Neural crest cell (in vitro differentiated cells): ENCODE data around the gene CRTC2. TPM values are rescaled to one million over a fixed set of nuclear protein-coding genes. Genes with fewer than 3 reads are reported as not detected.

Experiments
- DNase-seq: peaks from one replicate; pipeline ENCODE4 v3.0.0; 2021; ENCODE audit warnings: low read depth, mixed read lengths, low spot score
- H3K27ac Mint-ChIP-seq: one replicate; pipeline ENCODE4 v1.8.0; 2021; ENCODE audit warnings: mild to moderate bottlenecking, mixed read lengths; ENCODE audit not compliant: unreplicated experiment
- H3K27me3 Mint-ChIP-seq: 2 replicates; pipeline ENCODE4 v1.8.0; 2021; ENCODE audit warnings: low read depth, mild to moderate bottlenecking, mixed read lengths
- H3K36me3 Mint-ChIP-seq: 2 replicates; pipeline ENCODE4 v1.8.0; 2021; ENCODE audit warnings: low read depth, mild to moderate bottlenecking, mixed read lengths
- H3K4me1 Mint-ChIP-seq: 2 replicates; pipeline ENCODE4 v1.8.0; 2021; ENCODE audit warnings: mixed read lengths
- H3K4me3 Mint-ChIP-seq: one replicate; pipeline ENCODE4 v1.8.0; 2021; ENCODE audit warnings: mild to moderate bottlenecking, mixed read lengths
- H3K9me3 Mint-ChIP-seq: 2 replicates; pipeline ENCODE4 v1.8.0; 2021; ENCODE audit warnings: mixed read lengths
- total RNA-seq: library from RNA; stranded (reverse); gene quantifications from 2 replicates; pipeline ENCODE4 v1.2.1, GENCODE V29; 2021
- TF ChIP-seq, protein P1 (sequence below): fragments of 200-600 bp; sonication (generic); conservative IDR thresholded peaks from 2 replicates; pipeline ENCODE4 v1.5.0; 2021; ENCODE audit warnings: antibody characterized with exemption, mild to moderate bottlenecking

The CRTC2 gene
- total RNA-seq, 1 donor from 2014 or later, result 34.7 TPM

GRCh38 chr1:153958961-153959260, 499 bp upstream of the CRTC2 start:
- H3K4me3 Mint-ChIP-seq, result peak overlapping the region; percentile 88
- H3K27me3 Mint-ChIP-seq, result peaks cover 2% of the 10 kb centered on the region
- H3K9me3 Mint-ChIP-seq, result no peaks in the 10 kb centered on the region
- no peaks in the 10 kb centered on the region for H3K36me3 Mint-ChIP-seq
- TF ChIP-seq, protein P1, sequence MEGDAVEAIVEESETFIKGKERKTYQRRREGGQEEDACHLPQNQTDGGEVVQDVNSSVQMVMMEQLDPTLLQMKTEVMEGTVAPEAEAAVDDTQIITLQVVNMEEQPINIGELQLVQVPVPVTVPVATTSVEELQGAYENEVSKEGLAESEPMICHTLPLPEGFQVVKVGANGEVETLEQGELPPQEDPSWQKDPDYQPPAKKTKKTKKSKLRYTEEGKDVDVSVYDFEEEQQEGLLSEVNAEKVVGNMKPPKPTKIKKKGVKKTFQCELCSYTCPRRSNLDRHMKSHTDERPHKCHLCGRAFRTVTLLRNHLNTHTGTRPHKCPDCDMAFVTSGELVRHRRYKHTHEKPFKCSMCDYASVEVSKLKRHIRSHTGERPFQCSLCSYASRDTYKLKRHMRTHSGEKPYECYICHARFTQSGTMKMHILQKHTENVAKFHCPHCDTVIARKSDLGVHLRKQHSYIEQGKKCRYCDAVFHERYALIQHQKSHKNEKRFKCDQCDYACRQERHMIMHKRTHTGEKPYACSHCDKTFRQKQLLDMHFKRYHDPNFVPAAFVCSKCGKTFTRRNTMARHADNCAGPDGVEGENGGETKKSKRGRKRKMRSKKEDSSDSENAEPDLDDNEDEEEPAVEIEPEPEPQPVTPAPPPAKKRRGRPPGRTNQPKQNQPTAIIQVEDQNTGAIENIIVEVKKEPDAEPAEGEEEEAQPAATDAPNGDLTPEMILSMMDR, result no peak
- peaks cover 58% of the 10 kb centered on the region for H3K4me1 Mint-ChIP-seq
- DNase-seq, result no peak
- H3K27ac Mint-ChIP-seq, result no peak overlapping the region

DNA sequence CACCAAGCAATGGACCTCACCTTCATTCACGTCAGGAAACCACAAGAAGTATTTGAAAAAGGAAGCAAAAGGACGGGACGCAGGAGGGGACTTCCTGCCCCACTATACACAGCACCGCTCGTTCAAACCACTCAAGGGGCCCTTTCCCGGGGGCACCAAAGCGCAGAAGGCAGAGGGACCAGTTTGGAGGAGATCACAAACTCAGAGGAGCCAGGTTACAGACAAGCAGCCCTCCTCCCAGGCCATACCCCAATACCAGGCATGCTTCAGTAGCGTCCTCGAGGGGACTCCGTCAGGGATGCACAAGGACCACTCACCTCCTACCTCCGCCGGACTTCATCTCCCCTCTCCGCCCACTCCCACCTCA, 685 bp downstream of the CRTC2 start:
- no peak for DNase-seq
- Mint-ChIP-seq H3K36me3 (no peaks in the 10 kb centered on the region), H3K27ac (peak overlapping the region; percentile 98), H3K9me3 (no peaks in the 10 kb centered on the region), H3K27me3 (peaks cover 2% of the 10 kb centered on the region), H3K4me3 (peak overlapping the region; percentile 88), H3K4me1 (peaks cover 49% of the 10 kb centered on the region)
- TF ChIP-seq, protein P1, result no peak

- Mint-ChIP-seq H3K27ac (peak overlapping the region; percentile 98), H3K9me3 (no peaks in the 10 kb centered on the region)
- DNase-seq, result no peak
These were observed 1.3 kb downstream of the CRTC2 start for GRCh38 chr1:153956997-153957715.

GRCh38 chr1:153954826-153955225, 3.6 kb downstream of the CRTC2 start:
- peak overlapping the region; percentile 76 for H3K4me3 Mint-ChIP-seq
- H3K9me3 Mint-ChIP-seq, result no peaks in the 10 kb centered on the region
- DNase-seq, result no peak
- TF ChIP-seq, protein P1, result no peak
- no peak overlapping the region for H3K27ac Mint-ChIP-seq
- H3K27me3 Mint-ChIP-seq, result peaks cover 2% of the 10 kb centered on the region
- peaks cover 26% of the 10 kb centered on the region for H3K4me1 Mint-ChIP-seq
- H3K36me3 Mint-ChIP-seq, result no peaks in the 10 kb centered on the region

More at GRCh38 chr1:153956997-153957715, 1.3 kb downstream of the CRTC2 start:
- H3K36me3 Mint-ChIP-seq, result no peaks in the 10 kb centered on the region
- peak overlapping the region; percentile 88 for H3K4me3 Mint-ChIP-seq
- H3K4me1 Mint-ChIP-seq, result peaks cover 43% of the 10 kb centered on the region
- TF ChIP-seq, protein P1, result no peak
- H3K27me3 Mint-ChIP-seq, result peaks cover 2% of the 10 kb centered on the region

DNA sequence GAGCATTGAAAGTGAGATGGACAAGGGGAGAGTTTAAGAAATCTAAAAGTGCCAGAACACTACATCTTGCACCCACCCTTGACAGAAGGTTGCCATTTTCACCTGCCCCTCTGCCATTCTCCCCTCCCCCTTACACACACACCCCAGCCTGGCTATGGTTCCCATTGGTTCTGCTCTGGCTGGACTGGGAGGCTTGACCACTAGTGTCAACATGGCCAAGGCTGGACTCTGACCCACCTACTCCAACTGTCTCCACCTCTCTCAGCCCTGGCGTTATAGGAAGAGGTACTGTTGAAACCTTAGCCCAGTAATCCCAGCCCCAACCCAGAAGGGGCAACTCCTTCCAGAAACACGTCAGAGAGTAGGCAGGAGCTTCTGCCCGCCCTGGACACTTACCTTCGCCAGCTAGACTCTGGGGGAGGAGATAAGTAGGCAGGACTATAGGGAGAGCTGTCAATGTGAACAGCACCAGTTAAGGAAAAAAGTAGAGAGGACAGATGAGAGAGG, 4.5 kb downstream of the CRTC2 start:
- Mint-ChIP-seq H3K27me3 (peaks cover 2% of the 10 kb centered on the region), H3K27ac (no peak overlapping the region), H3K36me3 (no peaks in the 10 kb centered on the region), H3K9me3 (no peaks in the 10 kb centered on the region), H3K4me1 (peaks cover 21% of the 10 kb centered on the region), H3K4me3 (peak overlapping the region; percentile 76)
- no peak for DNase-seq
- TF ChIP-seq, protein P1, result no peak
